ENCODE data around the gene KIF22. TPM values are rescaled to one million over a fixed set of nuclear protein-coding genes. Genes with fewer than 3 reads are reported as not detected.

Gene KIF22
- total RNA-seq, 3 donors from 2014 or later (not counting 1 experiment from before 2014, with no cell fraction given) = 73.4 to 96.0 (median 86.5) TPM

GRCh38 chr16:29821643-29822115 lies 31.1 kb downstream of the KIF22 start:
- Histone ChIP-seq H3K4me1 (ENCODE audit: control insufficient read depth, insufficient read depth, low read length) (peaks cover 79% of the 10 kb centered on the region), H3K27ac (ENCODE audit: low read length) (peak overlapping the region; percentile 93), H3K9me3 (ENCODE audit: control insufficient read depth, insufficient read depth, low read length) (no peaks in the 10 kb centered on the region), H3K36me3 (ENCODE audit: control insufficient read depth, insufficient read depth, low read length) (peaks cover 13% of the 10 kb centered on the region), H3K4me3 (ENCODE audit: low read length) (peak overlapping the region; percentile 52), H3K27me3 (ENCODE audit: control insufficient read depth, insufficient read depth, low read length) (no peaks in the 10 kb centered on the region)
- no peak for DNase-seq
- H3K4me1 Mint-ChIP-seq = peaks cover 49 to 64% of the 10 kb centered on the region in 2 donors
- H3K27ac Mint-ChIP-seq = peak overlapping the region; percentile 93 to 96
- H3K4me3 Mint-ChIP-seq = peak overlapping the region; percentile 94
- no peaks in the 10 kb centered on the region for H3K27me3 Mint-ChIP-seq (ENCODE audit: low read depth in 2 of 2)
- intact Hi-C loops (cut with micrococcal nuclease) = no loop called here
- TF ChIP-seq CTCF (IDR thresholded peaks at IDR 0.05) = no peak
- peak in 1 of 3 donors; percentile 2 for ATAC-seq
- 68% methylated on average over 7 of the region's 7 CpGs for WGBS (ENCODE audit: insufficient coverage)
- peaks cover 5% of the 10 kb centered on the region for H3K36me3 Mint-ChIP-seq
- no peaks in the 10 kb centered on the region for H3K9me3 Mint-ChIP-seq

DNA sequence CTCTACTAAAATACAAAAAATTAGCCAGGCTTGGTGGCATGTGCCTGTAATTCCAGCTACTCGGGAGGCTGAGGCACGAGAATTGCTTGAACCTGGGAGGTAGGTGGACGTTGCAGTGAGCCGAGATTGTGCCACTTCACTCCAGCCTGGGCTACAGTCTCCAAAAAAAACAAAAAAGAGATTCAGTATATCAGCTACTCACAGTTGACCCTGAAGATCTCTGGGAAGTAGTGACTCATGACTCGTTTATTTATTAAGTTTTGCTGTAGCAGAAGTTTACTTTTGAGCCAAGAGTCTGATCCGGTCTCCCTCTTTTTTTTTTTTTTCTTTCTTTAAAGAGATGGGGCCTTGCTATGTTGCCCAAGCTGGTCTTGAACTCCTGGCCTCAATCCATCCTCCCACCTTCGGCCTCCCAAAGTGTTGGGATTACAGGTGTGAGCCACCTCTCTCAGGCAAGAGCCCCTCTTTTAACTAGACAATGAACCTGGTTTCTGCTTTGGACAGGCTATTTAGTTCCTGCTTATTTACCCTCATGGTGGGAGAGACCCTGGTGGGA lies 34.1 kb downstream of the KIF22 start:
- H3K4me1 Mint-ChIP-seq = peaks cover 38 to 53% of the 10 kb centered on the region in 2 donors
- H3K36me3 Mint-ChIP-seq = no peaks in the 10 kb centered on the region
- H3K27ac Mint-ChIP-seq = peak overlapping the region; percentile 69 to 76
- TF ChIP-seq CTCF (IDR thresholded peaks at IDR 0.05) = no peak
- H3K9me3 Mint-ChIP-seq = no peaks in the 10 kb centered on the region
- intact Hi-C loops (cut with micrococcal nuclease) = no loop called here
- Histone ChIP-seq H3K27me3 (ENCODE audit: control insufficient read depth, insufficient read depth, low read length) (no peaks in the 10 kb centered on the region), H3K9me3 (ENCODE audit: control insufficient read depth, insufficient read depth, low read length) (no peaks in the 10 kb centered on the region), H3K36me3 (ENCODE audit: control insufficient read depth, insufficient read depth, low read length) (peaks cover 2% of the 10 kb centered on the region), H3K4me1 (ENCODE audit: control insufficient read depth, insufficient read depth, low read length) (peaks cover 73% of the 10 kb centered on the region), H3K27ac (ENCODE audit: low read length) (no peak overlapping the region), H3K4me3 (ENCODE audit: low read length) (no peak overlapping the region)
- DNase-seq (no peak), ATAC-seq (no peak)
- WGBS (ENCODE audit: insufficient coverage) = 83% methylated on average over 7 of the region's 7 CpGs
- H3K27me3 Mint-ChIP-seq (ENCODE audit: low read depth in 2 of 2) = no peaks in the 10 kb centered on the region
- H3K4me3 Mint-ChIP-seq = no peak overlapping the region

DNA sequence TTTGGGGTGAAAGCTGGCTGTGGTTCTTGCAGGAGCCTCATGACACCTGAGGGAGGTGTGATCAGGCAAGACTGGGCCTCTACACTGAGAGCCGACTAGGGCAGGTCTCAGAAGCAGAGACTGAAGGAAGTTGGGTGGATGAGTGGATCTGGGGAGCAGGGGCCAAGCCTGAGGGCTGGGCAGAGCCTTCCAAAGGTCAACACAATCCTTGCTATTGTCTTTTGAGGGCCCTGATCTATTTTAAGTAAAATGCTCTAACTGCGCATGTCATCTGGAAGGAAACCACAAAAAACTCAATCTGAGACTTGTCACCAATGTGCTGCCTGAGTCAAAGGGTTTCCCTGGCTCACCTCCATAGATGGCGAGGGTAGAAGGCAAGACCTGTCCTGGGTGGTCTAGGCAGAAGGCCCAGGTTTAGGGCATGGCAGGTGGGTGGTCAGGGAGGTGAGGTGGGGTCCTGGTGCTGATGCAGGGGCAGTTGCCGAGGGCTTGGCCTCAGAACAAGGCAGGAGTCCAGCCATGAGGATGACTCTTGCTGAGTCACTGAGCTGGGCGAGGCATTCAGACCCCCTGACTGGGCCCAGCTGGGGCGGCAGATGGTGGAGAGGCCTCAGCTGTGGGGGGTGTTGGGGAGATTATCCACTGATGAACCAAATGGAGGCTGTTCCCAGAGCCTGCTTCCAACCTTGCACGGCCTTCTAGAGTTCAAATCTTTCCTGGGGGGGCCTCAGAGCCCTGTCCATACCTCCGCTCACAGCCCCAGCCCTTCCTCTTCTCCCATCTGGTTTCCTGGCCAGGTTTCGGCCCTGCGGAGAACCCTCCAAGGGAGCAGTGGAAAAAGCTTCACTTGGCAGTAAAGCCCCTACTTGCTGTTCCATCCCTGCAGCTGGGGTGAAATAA lies 34.8 kb downstream of the KIF22 start:
- WGBS (ENCODE audit: insufficient coverage) = 54% methylated on average over 10 of the region's 10 CpGs
- TF ChIP-seq CTCF (IDR thresholded peaks at IDR 0.05) = no peak
- Histone ChIP-seq H3K4me1 (ENCODE audit: control insufficient read depth, insufficient read depth, low read length) (peaks cover 66% of the 10 kb centered on the region), H3K36me3 (ENCODE audit: control insufficient read depth, insufficient read depth, low read length) (peaks cover 4% of the 10 kb centered on the region), H3K27me3 (ENCODE audit: control insufficient read depth, insufficient read depth, low read length) (no peaks in the 10 kb centered on the region), H3K9me3 (ENCODE audit: control insufficient read depth, insufficient read depth, low read length) (no peaks in the 10 kb centered on the region), H3K27ac (ENCODE audit: low read length) (no peak overlapping the region), H3K4me3 (ENCODE audit: low read length) (no peak overlapping the region)
- intact Hi-C loops (cut with micrococcal nuclease) = no loop called here
- no peaks in the 10 kb centered on the region for H3K27me3 Mint-ChIP-seq (ENCODE audit: low read depth in 2 of 2)
- no peaks in the 10 kb centered on the region for H3K9me3 Mint-ChIP-seq
- H3K4me3 Mint-ChIP-seq = peak overlapping the region; percentile 29
- DNase-seq = peak in 1 of 2 donors; percentile 61
- H3K36me3 Mint-ChIP-seq = no peaks in the 10 kb centered on the region
- H3K27ac Mint-ChIP-seq = peak overlapping the region; percentile 69 to 76
- H3K4me1 Mint-ChIP-seq = peaks cover 31 to 53% of the 10 kb centered on the region in 2 donors
- ATAC-seq = no peak
